Stimulated activated CD8-positive, alpha-beta memory T cell treated with anti-CD3 and anti-CD28 coated beads, Interleukin-7, amount 100 ng/mL, for 48 hours (primary cell): ENCODE measurements around the gene SLC6A18.

Experiments used
- DNase-seq, 2 donors: peaks; one replicate each; pipeline ENCODE4 v3.0.0-alpha.2; 2020; ENCODE audit warnings: low read depth in 1 of 2; ENCODE audit errors: extremely low read depth in 1 of 2

Gene SLC6A18

GRCh38 chr5:1214163-1214935 lies 10.8 kb upstream of the SLC6A18 start:
- no peak for DNase-seq

DNA sequence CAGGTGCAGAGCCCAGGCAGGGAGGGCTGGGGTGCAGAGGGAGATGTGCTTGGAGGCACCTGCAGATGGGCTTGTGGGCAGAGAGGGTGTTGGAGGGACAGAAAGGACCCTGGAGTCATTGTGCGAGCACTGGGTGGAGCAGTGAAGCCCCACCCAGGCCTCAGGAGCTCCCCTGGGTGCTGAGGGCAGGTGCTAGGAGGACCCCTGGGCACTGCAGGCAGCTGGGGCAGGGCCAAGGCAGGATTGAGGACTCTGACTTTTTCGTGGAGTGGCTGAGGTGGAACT lies 10.3 kb upstream of the SLC6A18 start:
- DNase-seq = no peak

DNA sequence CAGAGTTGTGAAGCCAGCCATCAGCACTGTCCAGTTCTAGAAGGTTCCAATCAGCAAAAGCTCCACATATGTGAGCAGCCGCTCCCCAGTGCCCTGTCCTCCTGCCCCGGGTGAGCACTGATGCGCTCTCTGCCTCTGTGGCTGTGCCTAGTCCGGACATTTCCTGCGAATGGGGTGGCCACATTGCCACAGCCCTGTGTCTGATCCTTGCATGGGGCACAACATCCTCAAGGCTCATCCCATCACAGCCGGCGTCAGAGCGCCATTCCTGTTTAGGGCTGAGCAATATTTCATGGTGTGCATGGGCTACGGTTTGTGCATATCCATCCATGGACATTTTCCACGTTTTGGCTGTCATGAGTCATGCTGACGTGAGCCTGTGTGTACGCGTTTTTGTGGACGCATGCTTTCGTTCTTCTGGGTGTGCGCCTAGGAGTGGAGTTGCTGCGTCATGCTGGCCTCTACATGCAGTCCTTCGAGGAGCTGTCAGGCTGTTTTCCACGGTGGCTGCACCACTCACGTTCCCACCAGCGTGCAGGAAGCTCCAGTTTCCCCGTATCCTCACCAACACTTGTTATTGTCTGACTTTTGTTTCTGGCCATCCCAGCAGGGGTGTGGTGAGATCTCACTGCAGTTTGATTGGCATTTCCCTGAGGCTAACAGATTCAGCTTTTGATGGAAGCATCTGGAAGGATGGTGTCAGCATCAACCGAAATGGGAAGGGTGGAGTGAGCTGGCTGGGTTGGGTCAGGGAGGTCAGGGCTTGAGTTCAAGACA lies 9.7 kb upstream of the SLC6A18 start:
- no peak for DNase-seq

- DNase-seq = no peak
Observed at GRCh38 chr5:1216211-1216917, 8.8 kb upstream of the SLC6A18 start.

GRCh38 chr5:1216918-1217295 lies 8.3 kb upstream of the SLC6A18 start:
- DNase-seq = no peak

GRCh38 chr5:1217596-1218206 lies 7.5 kb upstream of the SLC6A18 start:
- no peak for DNase-seq

DNA sequence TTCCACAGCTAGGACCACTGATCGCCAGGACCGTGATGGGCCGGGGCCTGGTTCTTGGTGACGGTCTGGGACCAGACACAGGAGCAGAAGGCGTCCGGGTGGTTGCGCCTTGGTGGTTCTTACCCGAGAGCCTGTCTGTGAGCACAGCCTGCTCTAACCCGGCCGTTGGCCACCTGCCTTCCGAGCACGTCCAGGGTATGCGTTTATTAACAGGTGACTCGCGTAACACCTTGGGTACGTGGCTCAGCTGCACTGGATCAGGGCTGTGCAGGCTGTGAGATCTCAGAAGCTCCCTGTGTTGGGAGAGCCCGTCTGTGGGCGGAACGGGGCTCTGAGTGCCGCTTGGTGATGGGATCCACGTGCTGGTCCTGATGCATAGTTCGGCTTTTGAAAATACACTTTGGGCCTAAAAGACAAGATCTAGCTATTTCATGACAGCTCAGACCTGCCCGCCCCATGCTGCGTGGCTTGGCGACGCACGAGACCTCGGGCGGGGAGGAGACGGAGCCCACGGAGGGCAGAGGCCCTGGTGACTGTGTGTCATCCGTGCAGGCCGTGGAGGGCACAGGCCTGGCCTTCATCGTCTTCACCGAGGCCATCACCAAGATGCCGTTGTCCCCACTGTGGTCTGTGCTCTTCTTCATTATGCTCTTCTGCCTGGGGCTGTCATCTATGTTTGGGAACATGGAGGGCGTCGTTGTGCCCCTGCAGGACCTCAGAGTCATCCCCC lies 6.7 kb upstream of the SLC6A18 start:
- DNase-seq = no peak

GRCh38 chr5:1219098-1219767 lies 5.9 kb upstream of the SLC6A18 start:
- no peak for DNase-seq

DNA sequence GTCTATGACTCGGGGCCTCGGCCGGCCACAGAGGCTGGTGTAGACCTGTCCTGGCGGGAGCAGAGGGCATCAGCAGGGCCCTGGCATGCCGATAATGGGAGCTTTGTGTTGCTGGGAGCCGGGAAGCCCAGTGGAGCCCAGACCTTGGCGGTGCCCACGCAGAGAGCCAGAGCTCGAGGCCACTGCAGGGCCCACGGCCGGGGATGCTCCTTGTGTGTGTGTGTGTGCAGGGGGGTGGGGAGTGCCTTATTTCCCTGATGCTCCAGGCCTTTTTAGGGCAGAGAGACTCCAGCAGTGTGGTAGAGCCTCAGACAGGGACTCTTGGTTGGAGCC lies 5.4 kb upstream of the SLC6A18 start:
- DNase-seq = no peak

- DNase-seq = no peak
Observed at GRCh38 chr5:1220351-1220750, 4.8 kb upstream of the SLC6A18 start.

DNA sequence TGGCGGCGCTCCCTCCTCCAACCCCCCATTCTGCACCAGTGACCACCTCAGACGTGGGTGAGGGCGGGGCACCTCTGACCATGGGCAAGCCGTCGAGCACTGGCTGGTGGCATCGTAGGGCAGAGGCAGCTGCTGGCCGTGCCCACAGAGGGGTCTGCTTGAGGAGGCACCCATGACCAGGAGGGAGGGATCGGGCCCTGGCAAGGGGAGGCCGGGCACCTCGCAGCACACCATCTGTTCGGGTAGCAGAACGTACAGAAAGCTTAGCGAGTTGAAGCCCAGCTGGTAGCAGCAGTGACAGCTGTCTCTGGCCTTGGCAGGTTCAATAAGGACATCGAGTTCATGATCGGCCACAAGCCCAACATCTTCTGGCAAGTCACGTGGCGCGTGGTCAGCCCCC lies 4.3 kb upstream of the SLC6A18 start:
- no peak for DNase-seq

DNA sequence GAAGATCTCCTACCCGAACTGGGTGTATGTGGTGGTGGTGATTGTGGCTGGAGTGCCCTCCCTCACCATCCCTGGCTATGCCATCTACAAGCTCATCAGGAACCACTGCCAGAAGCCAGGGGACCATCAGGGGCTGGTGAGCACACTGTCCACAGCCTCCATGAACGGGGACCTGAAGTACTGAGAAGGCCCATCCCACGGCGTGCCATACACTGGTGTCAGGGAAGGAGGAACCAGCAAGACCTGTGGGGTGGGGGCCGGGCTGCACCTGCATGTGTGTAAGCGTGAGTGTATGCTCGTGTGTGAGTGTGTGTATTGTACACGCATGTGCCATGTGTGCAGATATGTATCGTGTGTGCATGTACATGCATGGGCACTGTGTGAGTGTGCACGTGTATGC lies 3.5 kb upstream of the SLC6A18 start:
- DNase-seq = no peak

DNA sequence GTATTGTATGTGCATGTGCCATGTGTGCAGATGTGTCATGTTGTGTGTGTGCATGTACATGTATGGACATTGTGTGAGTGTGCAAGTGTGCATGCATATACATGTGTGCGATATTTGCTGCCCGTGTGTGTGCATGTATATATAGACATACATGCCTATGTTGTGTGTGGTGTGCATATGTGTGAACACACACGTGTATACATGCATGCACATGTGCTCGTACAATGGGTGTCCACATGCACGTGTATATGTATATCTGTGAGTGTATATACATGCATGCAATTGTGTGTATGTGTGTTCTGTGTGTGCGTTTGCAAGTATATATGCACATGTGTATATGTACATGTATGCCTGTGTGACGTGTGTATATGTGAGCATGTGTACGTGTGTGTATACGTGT lies 3.0 kb upstream of the SLC6A18 start:
- no peak for DNase-seq

GRCh38 chr5:1222621-1223277 lies 2.4 kb upstream of the SLC6A18 start:
- no peak for DNase-seq

GRCh38 chr5:1223278-1223670 lies 1.9 kb upstream of the SLC6A18 start:
- no peak for DNase-seq

- DNase-seq = no peak
Observed at GRCh38 chr5:1224631-1225030, 550 bp upstream of the SLC6A18 start.

GRCh38 chr5:1226231-1226630 lies 1.1 kb downstream of the SLC6A18 start:
- no peak for DNase-seq

GRCh38 chr5:1226839-1227581 lies 1.8 kb downstream of the SLC6A18 start:
- no peak for DNase-seq

DNA sequence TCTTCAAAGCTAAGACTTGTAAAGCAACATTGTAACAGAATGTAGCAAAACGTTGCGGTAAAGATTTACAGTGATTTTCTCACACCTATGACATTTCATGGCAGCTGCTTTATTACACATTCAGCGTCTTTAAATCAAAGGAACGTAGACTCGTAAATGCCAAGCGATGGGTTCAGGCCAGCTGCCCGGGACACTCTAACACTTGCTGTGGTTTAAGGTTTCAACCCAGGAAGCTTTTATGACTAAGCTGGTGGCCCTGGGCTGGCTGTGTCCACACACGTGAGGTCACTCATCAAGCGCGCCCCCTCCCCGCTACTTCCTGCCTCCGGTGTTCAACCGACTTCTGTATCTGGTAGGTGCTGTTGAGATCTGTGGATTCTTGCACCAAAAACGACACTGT lies 2.5 kb downstream of the SLC6A18 start:
- DNase-seq = no peak
